Mucosa of descending colon (tissue), 3 donors: Measurements from ENCODE around the gene SLC9A3. TPM values are rescaled to one million over a fixed set of nuclear protein-coding genes. Genes with fewer than 3 reads are reported as not detected.

Source experiments
- ATAC-seq: fragments of 200-7000 bp; cut with Tn5 transposase; one replicate; pipeline ENCODE4 v1.9.1; 2020; ENCODE audit warnings: mild to moderate bottlenecking, moderate library complexity
- DNase-seq, 3 donors: peaks; one replicate each; pipeline ENCODE4 v3.0.0-alpha.2; 2020
- H3K36me3 ChIP-seq: fragments of 200-600 bp; one replicate; pipeline ENCODE4 v1.8.0; 2021; ENCODE audit warnings: low read depth, mild to moderate bottlenecking
- H3K4me1 ChIP-seq: fragments of 200-600 bp; one replicate; pipeline ENCODE4 v1.8.0; 2021; ENCODE audit warnings: low read depth, mild to moderate bottlenecking
- H3K4me3 ChIP-seq: fragments of 200-600 bp; one replicate; pipeline ENCODE4 v1.8.0; 2021; ENCODE audit warnings: mild to moderate bottlenecking
- H3K9me3 ChIP-seq: fragments of 200-600 bp; one replicate; pipeline ENCODE4 v1.8.0; 2021; ENCODE audit warnings: mild to moderate bottlenecking
- CTCF ChIP-seq: fragments of 200-600 bp; IDR thresholded peaks from one replicate; pipeline ENCODE4 v1.8.0; 2022; ENCODE audit warnings: antibody characterized with exemption, mild to moderate bottlenecking
- intact Hi-C, 2 donors: fragments of 100-400 bp; cut with DNase I in 1 of 2; cut with micrococcal nuclease in 1 of 2; formaldehyde crosslinking; loops; one replicate each; pipeline versions ENCODE4 v1.11.0 to v1.11.1; 2022; cut with DNase I, micrococcal nuclease
- total RNA-seq, 3 donors: library from RNA; stranded (reverse); fragmentation: NEBNext Ultra II Directional in 2 of 3; extraction: Animal tissue kit (Norgen Biotek cat#: 25700) in 2 of 3; gene quantifications; one replicate each; pipeline versions ENCODE4 v1.2.1 to v1.2.4, GENCODE V29; 2021 to 2023
- donor health status: DM: no; HTN: no; CAD: no; lungs with moderate emphysema.
- donor health status: DM: no; HTN: no; CAD: no.
- donor health status: DM: no; HTN: yes; CAD: no.

The SLC9A3 gene
- total RNA-seq, 3 donors from 2014 or later: 29.2 to 272 (median 77.7) TPM

- peaks cover 12% of the 10 kb centered on the region for H3K4me1 ChIP-seq
- intact Hi-C loops: no loop called here
- H3K4me3 ChIP-seq: no peak overlapping the region
- no peaks in the 10 kb centered on the region for H3K9me3 ChIP-seq
- no peak for TF ChIP-seq CTCF
- no peaks in the 10 kb centered on the region for H3K36me3 ChIP-seq
- DNase-seq (peak in 1 of 3 donors; percentile 31), ATAC-seq (no peak)
Observed at GRCh38 chr5:435156-435790, 89.0 kb downstream of the SLC9A3 start.

GRCh38 chr5:434443-435146, 89.7 kb downstream of the SLC9A3 start:
- DNase-seq: peak in 1 of 3 donors; percentile 46
- TF ChIP-seq CTCF: no peak
- intact Hi-C loops: no loop called here
- no peak overlapping the region for H3K4me3 ChIP-seq
- ATAC-seq: no peak
- no peaks in the 10 kb centered on the region for H3K9me3 ChIP-seq
- H3K4me1 ChIP-seq: peaks cover 17% of the 10 kb centered on the region
- no peaks in the 10 kb centered on the region for H3K36me3 ChIP-seq

- intact Hi-C loops: no loop called here
- DNase-seq: no peak
- ATAC-seq: no peak
Observed at GRCh38 chr5:433836-434235, 90.4 kb downstream of the SLC9A3 start.

GRCh38 chr5:432928-433791, 91.1 kb downstream of the SLC9A3 start:
- intact Hi-C loops: no loop called here
- Histone ChIP-seq H3K4me1 (peaks cover 22% of the 10 kb centered on the region), H3K4me3 (no peak overlapping the region), H3K36me3 (no peaks in the 10 kb centered on the region), H3K9me3 (no peaks in the 10 kb centered on the region)
- ATAC-seq (no peak), DNase-seq (peak in 1 of 3 donors; percentile 1)
- no peak for TF ChIP-seq CTCF

More at GRCh38 chr5:433836-434235, 90.4 kb downstream of the SLC9A3 start:
- Histone ChIP-seq H3K36me3 (no peaks in the 10 kb centered on the region), H3K4me1 (peaks cover 22% of the 10 kb centered on the region), H3K9me3 (no peaks in the 10 kb centered on the region), H3K4me3 (no peak overlapping the region)
- TF ChIP-seq CTCF: no peak

GRCh38 chr5:432201-432927, 91.9 kb downstream of the SLC9A3 start:
- no peaks in the 10 kb centered on the region for H3K9me3 ChIP-seq
- peaks cover 22% of the 10 kb centered on the region for H3K4me1 ChIP-seq
- no peak for TF ChIP-seq CTCF
- H3K4me3 ChIP-seq: no peak overlapping the region
- intact Hi-C loops: no loop called here
- DNase-seq: peak in 1 of 3 donors; percentile 1
- no peak for ATAC-seq
- no peaks in the 10 kb centered on the region for H3K36me3 ChIP-seq
